ENCODE measurements around the gene GATM. TPM values are rescaled to one million over a fixed set of nuclear protein-coding genes. Genes with fewer than 3 reads are reported as not detected.

Gene GATM
- total RNA-seq, 1 donor from 2014 or later: 15.7 TPM

DNA sequence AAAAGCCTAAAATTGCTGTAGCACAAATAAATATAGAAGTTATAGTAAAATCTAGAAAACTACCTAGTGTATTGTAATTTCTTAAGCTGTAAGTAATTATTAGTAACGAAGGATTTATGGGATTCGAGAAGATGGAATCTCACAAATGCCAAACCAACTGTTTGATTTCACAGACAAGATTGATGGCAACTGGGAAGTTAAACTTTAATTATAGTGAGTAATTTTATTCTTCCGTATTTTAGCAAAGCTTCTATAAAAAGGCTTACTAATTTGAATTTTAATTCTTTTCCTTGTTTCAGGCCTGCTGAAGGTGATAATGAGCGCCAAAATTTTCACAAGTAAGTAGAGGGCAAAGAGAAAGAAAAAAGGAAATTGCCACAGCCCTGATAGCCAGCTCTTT is 36.6 kb downstream of the GATM start:
- peaks cover 12% of the 10 kb centered on the region for H3K27me3 Mint-ChIP-seq
- TF ChIP-seq, protein P1, sequence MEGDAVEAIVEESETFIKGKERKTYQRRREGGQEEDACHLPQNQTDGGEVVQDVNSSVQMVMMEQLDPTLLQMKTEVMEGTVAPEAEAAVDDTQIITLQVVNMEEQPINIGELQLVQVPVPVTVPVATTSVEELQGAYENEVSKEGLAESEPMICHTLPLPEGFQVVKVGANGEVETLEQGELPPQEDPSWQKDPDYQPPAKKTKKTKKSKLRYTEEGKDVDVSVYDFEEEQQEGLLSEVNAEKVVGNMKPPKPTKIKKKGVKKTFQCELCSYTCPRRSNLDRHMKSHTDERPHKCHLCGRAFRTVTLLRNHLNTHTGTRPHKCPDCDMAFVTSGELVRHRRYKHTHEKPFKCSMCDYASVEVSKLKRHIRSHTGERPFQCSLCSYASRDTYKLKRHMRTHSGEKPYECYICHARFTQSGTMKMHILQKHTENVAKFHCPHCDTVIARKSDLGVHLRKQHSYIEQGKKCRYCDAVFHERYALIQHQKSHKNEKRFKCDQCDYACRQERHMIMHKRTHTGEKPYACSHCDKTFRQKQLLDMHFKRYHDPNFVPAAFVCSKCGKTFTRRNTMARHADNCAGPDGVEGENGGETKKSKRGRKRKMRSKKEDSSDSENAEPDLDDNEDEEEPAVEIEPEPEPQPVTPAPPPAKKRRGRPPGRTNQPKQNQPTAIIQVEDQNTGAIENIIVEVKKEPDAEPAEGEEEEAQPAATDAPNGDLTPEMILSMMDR (IDR thresholded peaks at IDR 0.05): no peak
- DNase-seq (no peak), ATAC-seq (ENCODE audit: low read depth) (no peak)
- no peak overlapping the region for H3K4me3 Mint-ChIP-seq
- no peaks in the 10 kb centered on the region for H3K36me3 Mint-ChIP-seq (ENCODE audit: low read depth)
- no peak overlapping the region for H3K27ac Mint-ChIP-seq
- H3K9me3 Mint-ChIP-seq: no peaks in the 10 kb centered on the region
- ChIA-PET CTCF (no interaction called here), POLR2A (no interaction called here)
- H3K4me1 Mint-ChIP-seq: no peaks in the 10 kb centered on the region
- intact Hi-C loops (cut with micrococcal nuclease): no loop called here

DNA sequence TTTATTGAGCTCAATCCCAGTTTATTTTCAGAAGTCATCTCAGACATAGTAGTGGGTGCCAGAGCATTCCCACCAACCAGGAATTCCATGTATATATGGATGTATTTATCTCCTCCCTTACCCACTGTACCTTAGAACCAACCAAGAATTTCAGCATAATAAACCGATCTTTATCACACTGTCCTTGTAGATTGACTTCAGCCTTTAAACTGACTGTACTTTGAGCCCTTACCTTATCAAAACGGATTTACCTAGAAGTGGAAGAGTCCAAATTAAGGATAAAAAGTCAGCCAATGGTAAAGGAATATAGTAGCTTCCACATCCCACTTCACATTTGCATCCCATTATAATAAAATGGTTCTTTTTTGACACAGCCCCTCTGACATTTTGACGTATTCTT is 37.9 kb downstream of the GATM start:
- Mint-ChIP-seq H3K27ac (no peak overlapping the region), H3K36me3 (ENCODE audit: low read depth) (no peaks in the 10 kb centered on the region), H3K4me3 (no peak overlapping the region), H3K9me3 (no peaks in the 10 kb centered on the region), H3K4me1 (no peaks in the 10 kb centered on the region), H3K27me3 (peaks cover 2% of the 10 kb centered on the region)
- CTCF ChIA-PET: no interaction called here
- intact Hi-C loops (cut with micrococcal nuclease): no loop called here
- TF ChIP-seq, protein P1 (IDR thresholded peaks at IDR 0.05): no peak
- POLR2A ChIA-PET: no interaction called here
- ATAC-seq (ENCODE audit: low read depth) (no peak), DNase-seq (no peak)

DNA sequence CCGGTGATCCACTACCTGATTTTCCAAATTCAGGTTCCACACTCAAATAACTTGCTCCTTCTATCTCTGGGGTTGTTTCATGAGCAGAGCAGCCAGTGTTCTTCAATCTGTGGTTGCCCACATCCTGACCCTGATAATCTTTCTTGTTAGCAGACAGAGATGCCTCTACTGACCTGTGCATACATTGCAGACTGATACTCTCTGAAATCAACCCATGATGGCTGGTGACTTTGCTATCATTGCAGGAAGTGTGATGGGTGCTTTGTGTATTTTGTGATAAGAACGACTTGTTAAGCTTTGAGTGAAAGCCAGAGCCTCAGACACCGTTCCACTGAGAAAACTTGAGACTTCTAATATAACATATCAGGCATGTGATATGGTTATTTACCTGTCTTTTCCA is 39.9 kb downstream of the GATM start:
- ATAC-seq (ENCODE audit: low read depth) (no peak), DNase-seq (no peak)
- no peaks in the 10 kb centered on the region for H3K27me3 Mint-ChIP-seq
- no peak overlapping the region for H3K27ac Mint-ChIP-seq
- intact Hi-C loops (cut with micrococcal nuclease): no loop called here
- no peaks in the 10 kb centered on the region for H3K9me3 Mint-ChIP-seq
- ChIA-PET POLR2A (no interaction called here), CTCF (no interaction called here)
- no peaks in the 10 kb centered on the region for H3K4me1 Mint-ChIP-seq
- no peaks in the 10 kb centered on the region for H3K36me3 Mint-ChIP-seq (ENCODE audit: low read depth)
- TF ChIP-seq, protein P1 (IDR thresholded peaks at IDR 0.05): no peak
- H3K4me3 Mint-ChIP-seq: no peak overlapping the region

GRCh38 chr15:45337224-45337623 is 41.1 kb downstream of the GATM start:
- no peak overlapping the region for H3K4me3 Mint-ChIP-seq

DNA sequence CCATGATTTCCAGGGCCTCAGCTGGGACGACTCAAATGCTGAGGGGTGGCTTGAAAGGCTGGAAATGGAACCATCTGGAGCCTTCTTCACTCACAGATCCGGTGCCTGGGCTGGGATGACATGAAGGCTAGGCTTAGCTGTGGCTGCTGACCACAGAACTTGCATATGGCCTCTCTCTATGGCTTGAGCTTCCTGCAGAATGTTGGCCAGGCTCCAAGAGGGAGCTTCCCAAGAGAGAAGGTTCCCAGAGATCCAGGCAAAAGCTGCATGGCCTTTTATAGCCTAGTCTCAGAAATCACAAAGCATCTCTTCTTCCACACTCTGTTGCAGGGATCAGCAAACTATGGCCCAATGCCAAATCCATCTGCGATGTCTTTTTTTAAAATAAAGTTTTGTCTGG is 44.8 kb downstream of the GATM start:
- intact Hi-C loops (cut with micrococcal nuclease): no loop called here
- TF ChIP-seq, protein P1 (IDR thresholded peaks at IDR 0.05): no peak
- Mint-ChIP-seq H3K27ac (no peak overlapping the region), H3K4me1 (no peaks in the 10 kb centered on the region), H3K36me3 (ENCODE audit: low read depth) (no peaks in the 10 kb centered on the region), H3K27me3 (peaks cover 7% of the 10 kb centered on the region), H3K4me3 (no peak overlapping the region), H3K9me3 (no peaks in the 10 kb centered on the region)
- ATAC-seq (ENCODE audit: low read depth): no peak
- DNase-seq: no peak
- ChIA-PET POLR2A (no interaction called here), CTCF (no interaction called here)

More at GRCh38 chr15:45337224-45337623, 41.1 kb downstream of the GATM start:
- ATAC-seq (ENCODE audit: low read depth): no peak
- ChIA-PET CTCF (no interaction called here), POLR2A (no interaction called here)
- H3K27me3 Mint-ChIP-seq: peaks cover 4% of the 10 kb centered on the region
- no peak overlapping the region for H3K27ac Mint-ChIP-seq
- no peaks in the 10 kb centered on the region for H3K4me1 Mint-ChIP-seq
- intact Hi-C loops (cut with micrococcal nuclease): no loop called here
- no peaks in the 10 kb centered on the region for H3K36me3 Mint-ChIP-seq (ENCODE audit: low read depth)
- TF ChIP-seq, protein P1 (IDR thresholded peaks at IDR 0.05): no peak
- no peaks in the 10 kb centered on the region for H3K9me3 Mint-ChIP-seq
- no peak for DNase-seq

All from activated B cell treated with CpG ODN at 0.5 μM for 24 hours (primary cell).